CD4-positive, alpha-beta T cell treated with Interleukin-12 subunit alpha and Interleukin-12 subunit beta, for 1 hour (primary cell): ENCODE data around the gene VGLL4.

ENCODE experiments used
- DNase-seq: peaks from one replicate; pipeline ENCODE4 v3.0.0-alpha.2; 2020

Gene VGLL4

GRCh38 chr3:11625376-11626083 is 18.2 kb downstream of the VGLL4 start:
- no peak for DNase-seq

- peak; percentile 21 for DNase-seq
Measured at GRCh38 chr3:11624704-11625375, 18.9 kb downstream of the VGLL4 start.

- DNase-seq: peak; percentile 56
Measured at GRCh38 chr3:11624161-11624560, 19.6 kb downstream of the VGLL4 start.

- DNase-seq: no peak
Measured at GRCh38 chr3:11622586-11623550, 20.8 kb downstream of the VGLL4 start.

GRCh38 chr3:11621077-11621476 is 22.6 kb downstream of the VGLL4 start:
- DNase-seq: no peak

GRCh38 chr3:11619946-11620652 is 23.6 kb downstream of the VGLL4 start:
- no peak for DNase-seq

GRCh38 chr3:11619461-11619860 is 24.3 kb downstream of the VGLL4 start:
- no peak for DNase-seq

- DNase-seq: no peak
Measured at GRCh38 chr3:11618904-11619303, 24.8 kb downstream of the VGLL4 start.

- no peak for DNase-seq
Measured at GRCh38 chr3:11616551-11616950, 27.2 kb downstream of the VGLL4 start.

GRCh38 chr3:11613851-11614487 is 29.7 kb downstream of the VGLL4 start:
- no peak for DNase-seq

GRCh38 chr3:11613319-11613718 is 30.4 kb downstream of the VGLL4 start:
- no peak for DNase-seq

- no peak for DNase-seq
Measured at GRCh38 chr3:11612515-11613188, 31.1 kb downstream of the VGLL4 start.

- no peak for DNase-seq
Measured at GRCh38 chr3:11611341-11611799, 32.3 kb downstream of the VGLL4 start.

GRCh38 chr3:11610700-11611275 is 32.9 kb downstream of the VGLL4 start:
- no peak for DNase-seq

GRCh38 chr3:11610044-11610671 is 33.6 kb downstream of the VGLL4 start:
- DNase-seq: no peak

- no peak for DNase-seq
Measured at GRCh38 chr3:11609481-11609880, 34.2 kb downstream of the VGLL4 start.

GRCh38 chr3:11607816-11608215 is 35.9 kb downstream of the VGLL4 start:
- DNase-seq: no peak

GRCh38 chr3:11606865-11607440 is 36.8 kb downstream of the VGLL4 start:
- DNase-seq: no peak

- no peak for DNase-seq
Measured at GRCh38 chr3:11606090-11606784, 37.5 kb downstream of the VGLL4 start.

GRCh38 chr3:11605398-11605797 is 38.3 kb downstream of the VGLL4 start:
- DNase-seq: no peak
